GM12878 (cell line): ENCODE measurements around the gene TNPO2. TPM values are rescaled to one million over a fixed set of nuclear protein-coding genes. Genes with fewer than 3 reads are reported as not detected.

Experiments used
- ATAC-seq: fragments of 200-7000 bp; cut with Tn5 transposase; 3 replicates; pipeline ENCODE4 v1.9.1; 2020; ENCODE audit warnings: mild to moderate bottlenecking, moderate library complexity
- BruUV-seq: library from RNA; stranded (reverse); fragments of 400-500 nt; replicated peaks from 2 replicates; lab custom pipeline; 2021; lab: Mats Ljungman, UMichigan
- CTCF ChIA-PET: fragments of 300-600 bp; sonication (Branson Sonifier 250); formaldehyde crosslinking; extraction: SDS; loops from one replicate; lab custom pipeline; 2021; ENCODE audit warnings: inconsistent platforms; lab: Yijun Ruan, JAX
- POLR2A ChIA-PET: fragments of 350-600 bp; formaldehyde crosslinking; extraction: SDS; loops from one replicate; lab custom pipeline; 2021; ENCODE audit warnings: inconsistent platforms; lab: Charles Lee
- RAD21 ChIA-PET: fragments of 300-600 bp; sonication (Branson Sonifier 250); formaldehyde crosslinking; loops from one replicate; lab custom pipeline; 2023; ENCODE audit warnings: antibody characterized with exemption; ENCODE audit not compliant: unreplicated experiment; lab: Charles Lee
- SMC1A ChIA-PET: fragments of 300-600 bp; sonication (Branson Sonifier 250); formaldehyde crosslinking; loops from one replicate; lab custom pipeline; 2023; ENCODE audit not compliant: unreplicated experiment, uncharacterized antibody; lab: Charles Lee
- DNase-seq: peaks from one replicate; pipeline ENCODE4 v3.0.0-alpha.2; 2011; ENCODE audit warnings: low read depth, low spot score
- FAIRE-seq: peaks from 3 replicates; lab custom pipeline; 2011; peaks lifted over from hg19 to GRCh38; lab: Jason Lieb, UNC
- H2AFZ ChIP-seq: 2 replicates; pipeline ENCODE4 v1.6.0; 2011; ENCODE audit warnings: low read depth, low read length, control low read depth; ENCODE audit not compliant: control insufficient read depth
- H3K27ac ChIP-seq: 2 replicates; pipeline ENCODE4 v1.5.1; 2011; ENCODE audit warnings: control low read depth; ENCODE audit not compliant: control insufficient read depth, insufficient read depth
- H3K27me3 ChIP-seq, 2 experiments: replicated peaks in 1 of 2; 2 replicates each; pipeline versions ENCODE4 v1.6.0 to v1.6.1; 2011; ENCODE audit warnings: low read length in 1 of 2; ENCODE audit not compliant: control insufficient read depth in 2 of 2, insufficient read depth in 2 of 2
- H3K36me3 ChIP-seq, 2 experiments: 2 replicates each; pipeline ENCODE4 v1.5.1; 2011; ENCODE audit warnings: low read length in 1 of 2; ENCODE audit not compliant: control insufficient read depth in 2 of 2, insufficient read depth in 2 of 2
- H3K4me1 ChIP-seq: 2 replicates; pipeline ENCODE4 v1.6.1; 2011; ENCODE audit warnings: mild to moderate bottlenecking, low read length, moderate library complexity, mixed read lengths; ENCODE audit not compliant: control insufficient read depth, insufficient read depth
- H3K4me2 ChIP-seq: 2 replicates; pipeline ENCODE4 v1.6.0; 2011; ENCODE audit warnings: control low read depth; ENCODE audit not compliant: control insufficient read depth, insufficient read depth
- H3K4me3 ChIP-seq: fragments of 200-600 bp; sonication (generic); 2 replicates; pipeline ENCODE4 v1.5.1; 2016
- H3K79me2 ChIP-seq: 2 replicates; pipeline ENCODE4 v1.6.0; 2011; ENCODE audit warnings: low read length; ENCODE audit not compliant: control insufficient read depth, insufficient read depth
- H3K9ac ChIP-seq: 2 replicates; pipeline ENCODE4 v1.8.0; 2011; ENCODE audit warnings: low read length, control low read depth, mixed read lengths; ENCODE audit not compliant: control insufficient read depth, insufficient read depth
- H3K9me3 ChIP-seq: replicated peaks from 3 replicates; pipeline ENCODE4 v1.5.1; 2011; ENCODE audit warnings: mild to moderate bottlenecking, low read length; ENCODE audit not compliant: control insufficient read depth, insufficient read depth
- H4K20me1 ChIP-seq: 2 replicates; pipeline ENCODE4 v1.6.0; 2011; ENCODE audit not compliant: control insufficient read depth, insufficient read depth
- BHLHE40 ChIP-seq, 2 experiments: fragments of 450-650 bp in 1 of 2; IDR thresholded peaks; 2 replicates each; pipeline ENCODE4 v1.6.1; 2011 to 2017; ENCODE audit warnings: low read depth in 2 of 2, borderline replicate concordance in 1 of 2, improper control_type of control experiment in 1 of 2, low read length in 1 of 2, mild to moderate bottlenecking in 1 of 2
- BRCA1 ChIP-seq: IDR thresholded peaks from 2 replicates; pipeline ENCODE4 v1.6.1; 2011; ENCODE audit warnings: low read depth, low read length, improper control_type of control experiment
- CHD2 ChIP-seq: IDR thresholded peaks from 2 replicates; pipeline ENCODE4 v1.6.1; 2011; ENCODE audit warnings: low read depth, low read length, improper control_type of control experiment, borderline replicate concordance
- CREM ChIP-seq: IDR thresholded peaks from 2 replicates; pipeline ENCODE4 v1.6.1; 2014; ENCODE audit warnings: antibody characterized with exemption, low read depth
- DPF2 ChIP-seq: fragments of 450-650 bp; IDR thresholded peaks from 2 replicates; pipeline ENCODE4 v1.6.1; 2017; ENCODE audit warnings: mild to moderate bottlenecking
- FOS ChIP-seq: IDR thresholded peaks from 3 replicates; pipeline ENCODE4 v1.6.1; 2011; ENCODE audit warnings: borderline replicate concordance; ENCODE audit not compliant: insufficient read length; ENCODE audit errors: extremely low read depth
- IKZF1 ChIP-seq: fragments of 450-650 bp; conservative IDR thresholded peaks from 2 replicates; pipeline ENCODE4 v1.6.1; 2017; ENCODE audit warnings: antibody characterized with exemption, mild to moderate bottlenecking
- IKZF2 ChIP-seq, 2 experiments: fragments of 450-650 bp; IDR thresholded peaks; 2 replicates each; pipeline ENCODE4 v1.6.1; 2017; ENCODE audit warnings: mild to moderate bottlenecking in 2 of 2, moderate library complexity in 2 of 2
- LARP7 ChIP-seq: fragments of 450-650 bp; IDR thresholded peaks from 2 replicates; pipeline ENCODE4 v1.6.1; 2017; ENCODE audit warnings: mild to moderate bottlenecking
- PAX5 ChIP-seq: IDR thresholded peaks from 2 replicates; pipeline ENCODE4 v1.6.1; 2011; ENCODE audit warnings: low read depth, low read length, borderline replicate concordance
- PAX8 ChIP-seq: fragments of 450-650 bp; IDR thresholded peaks from 2 replicates; pipeline ENCODE4 v1.6.1; 2017; ENCODE audit warnings: mild to moderate bottlenecking, moderate library complexity
- RAD21 ChIP-seq: IDR thresholded peaks from 2 replicates; pipeline ENCODE4 v1.6.1; 2011; ENCODE audit warnings: mild to moderate bottlenecking, low read depth, low read length, moderate library complexity; ENCODE audit not compliant: insufficient read depth
- SMC3 ChIP-seq: IDR thresholded peaks from 2 replicates; pipeline ENCODE4 v1.6.1; 2011; ENCODE audit warnings: low read length, improper control_type of control experiment, borderline replicate concordance
- TCF12 ChIP-seq: IDR thresholded peaks from 2 replicates; pipeline ENCODE4 v1.6.1; 2011; ENCODE audit warnings: low read depth, mild to moderate bottlenecking, low read length
- TCF3 ChIP-seq: IDR thresholded peaks from 2 replicates; pipeline ENCODE4 v1.6.1; 2012; ENCODE audit warnings: low read depth, mild to moderate bottlenecking, low read length, borderline replicate concordance; ENCODE audit not compliant: insufficient read depth
- TCF7 ChIP-seq: IDR thresholded peaks from 2 replicates; pipeline ENCODE4 v1.6.1; 2014; ENCODE audit warnings: antibody characterized with exemption, borderline replicate concordance
- YY1 ChIP-seq: IDR thresholded peaks from 2 replicates; pipeline ENCODE4 v1.6.1; 2011; ENCODE audit warnings: low read depth, mild to moderate bottlenecking, low read length
- WGBS: methylation state at CpG from one replicate; pipeline ENCODE4 v1.1.6; 2016; ENCODE audit warnings: low lambda C conversion rate; ENCODE audit not compliant: insufficient replicate concordance, insufficient coverage; ENCODE audit errors: missing lambda C conversion rate; 5-methylcytosine and 5-hydroxymethylcytosine counted together
- in situ Hi-C: fragments of 300-500 bp; cut with MboI; formaldehyde crosslinking; loops from 9 replicates; pipeline ENCODE4 v1.14.3; 2018; ENCODE audit warnings: mixed read lengths
- intact Hi-C: fragments of 100-400 bp; cut with micrococcal nuclease; formaldehyde crosslinking; loops from one replicate; pipeline ENCODE4 v1.14.2; 2022; ENCODE audit not compliant: unreplicated experiment
- polyA plus RNA-seq, 11 experiments: library from polyadenylated mRNA; depleted of rRNA in 4 of 11; unstranded in 6 of 11; stranded (reverse) in 5 of 11; fragments of >200 nt; fragmentation: Nextera tagmentation in 4 of 11; fragmentation: Illumina TruSeq in 1 of 11; extraction: Ambion mirVana in 4 of 11; extraction: Trizol in 1 of 11; gene quantifications; 1 replicate in 1 of 11; 2 replicates in 10 of 11; pipeline versions ENCODE4 v1.2.1 to v1.2.3, GENCODE V29; 2011 to 2016; ENCODE audit warnings: inconsistent platforms in 2 of 11, missing spikeins in 2 of 11, low read depth in 1 of 11
- total RNA-seq, 4 experiments: library from RNA; depleted of rRNA in 3 of 4; stranded (reverse); fragments of >200 nt in 3 of 4; fragmentation: Illumina TruSeq in 1 of 4; extraction: Trizol in 1 of 4; gene quantifications; 2 replicates each; pipeline versions ENCODE4 v1.2.1 to v1.2.3, GENCODE V29; 2013 to 2021
- TF ChIP-seq, protein P1 (sequence below): fragments of 150-350 bp; IDR thresholded peaks from 2 replicates; pipeline ENCODE4 v1.6.1; 2014; ENCODE audit warnings: mild to moderate bottlenecking, low read depth, low read length
- TF ChIP-seq, protein P2 (sequence below), 3 experiments: IDR thresholded peaks in 2 of 3; conservative IDR thresholded peaks in 1 of 3; 2 replicates each; pipeline ENCODE4 v1.5.1; 2011; ENCODE audit warnings: low read depth in 3 of 3, low read length in 3 of 3, mild to moderate bottlenecking in 3 of 3, control low read depth in 2 of 3, moderate library complexity in 2 of 3, inconsistent platforms in 1 of 3, mixed read lengths in 1 of 3; ENCODE audit not compliant: control insufficient read depth in 2 of 3, insufficient read depth in 1 of 3; ENCODE audit errors: extremely low read depth in 1 of 3
- TF ChIP-seq, protein P3 (sequence below): IDR thresholded peaks from 2 replicates; pipeline ENCODE4 v1.6.1; 2012; ENCODE audit warnings: low read length, inconsistent platforms

The TNPO2 gene
- total and polyA plus RNA-seq, 10 of the 15 experiments (the other 5 are each of a cell fraction or from before 2014, with no cell fraction given) = 5.5 to 99.7 (median 29.6) TPM

DNA sequence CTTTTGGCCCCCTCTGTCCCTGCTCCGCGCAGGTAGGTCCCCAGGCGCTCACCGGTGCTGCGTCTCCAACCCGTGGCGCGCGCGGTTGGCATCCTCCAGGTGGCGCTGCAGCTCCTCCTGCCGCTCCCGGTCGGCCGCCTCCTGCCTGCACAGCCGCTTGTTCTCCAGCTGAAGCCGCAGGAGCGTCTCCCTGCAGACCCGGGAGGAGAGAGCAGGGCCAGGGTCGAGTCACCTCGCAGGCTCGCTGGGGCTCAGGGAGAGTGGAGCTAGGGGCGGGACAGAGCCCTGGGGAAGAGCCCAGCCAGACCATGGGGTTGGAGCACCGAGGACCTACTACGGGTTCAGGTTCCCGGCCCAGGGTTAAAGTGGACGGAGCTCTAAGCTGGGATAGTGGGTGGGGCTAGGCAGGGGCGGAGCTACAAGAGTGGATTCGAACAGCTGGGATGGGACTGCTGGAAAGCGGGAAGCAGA lies 42.4 kb upstream of the TNPO2 start:
- ChIA-PET POLR2A (interaction anchor here (0.5 to 1.9 kb wide), 7 partner anchors 30 to 1062 kb away, joined by 3 to 7 read pairs (median 4); partner anchors contain the start of gene TNPO2), RAD21 (interaction anchor here (0.6 to 9.0 kb wide), 11 partner anchors 12 to 199 kb away, joined by 3 to 76 read pairs (median 4); partner anchors contain the start of gene RNASEH2A), SMC1A (interaction anchor here (0.6 to 4.6 kb wide), 8 partner anchors 11 to 81 kb away, joined by 3 to 61 read pairs (median 4); no protein-coding TSS in a partner anchor), CTCF (interaction anchor here (0.6 to 17.0 kb wide), 34 partner anchors 8 to 328 kb away, joined by 3 to 426 read pairs (median 4); partner anchors contain the start of genes DHPS, GET3, JUNB and PRDX2)
- no peak overlapping the region for H3K27ac ChIP-seq
- no peaks in the 10 kb centered on the region; the same call in 1 of the 2 replicates for H3K4me1 ChIP-seq
- ATAC-seq (peak; percentile 94), FAIRE-seq (no peak), DNase-seq (no peak)
- peak overlapping the region; percentile 78 for H3K4me2 ChIP-seq
- WGBS = 3% methylated on average over 30 of the region's 30 CpGs
- no TSS peak for BruUV-seq
- in situ Hi-C loops (loop anchor here (5.0 kb wide), 1 partner anchor 81 kb away; no protein-coding TSS in a partner anchor), intact Hi-C loops (loop anchor here (1.0 kb wide), 2 partner anchors 30 to 81 kb away; no protein-coding TSS in a partner anchor)
- peak overlapping the region; percentile 47 for H2AFZ ChIP-seq
- H4K20me1 ChIP-seq = no peaks in the 10 kb centered on the region
- H3K9me3 ChIP-seq = no peaks in the 10 kb centered on the region
- no peak overlapping the region for H3K9ac ChIP-seq
- no peaks in the 10 kb centered on the region for H3K79me2 ChIP-seq
- H3K36me3 ChIP-seq = no peaks in the 10 kb centered on the region
- H3K27me3 ChIP-seq = no peaks in the 10 kb centered on the region; a peak in 1 of 4 replicates
- H3K4me3 ChIP-seq = peak overlapping the region; percentile 49; the same call in 1 of the 2 replicates
- TF ChIP-seq IKZF2 (IDR thresholded peaks at IDR 0.05) = peak in 1 of 2 experiments; percentile 38; a peak in 1 of 4 replicates
- peak; percentile 72 for TF ChIP-seq YY1
- TF ChIP-seq SMC3 = peak; percentile 91
- no peak for TF ChIP-seq FOS
- TF ChIP-seq, protein P1, sequence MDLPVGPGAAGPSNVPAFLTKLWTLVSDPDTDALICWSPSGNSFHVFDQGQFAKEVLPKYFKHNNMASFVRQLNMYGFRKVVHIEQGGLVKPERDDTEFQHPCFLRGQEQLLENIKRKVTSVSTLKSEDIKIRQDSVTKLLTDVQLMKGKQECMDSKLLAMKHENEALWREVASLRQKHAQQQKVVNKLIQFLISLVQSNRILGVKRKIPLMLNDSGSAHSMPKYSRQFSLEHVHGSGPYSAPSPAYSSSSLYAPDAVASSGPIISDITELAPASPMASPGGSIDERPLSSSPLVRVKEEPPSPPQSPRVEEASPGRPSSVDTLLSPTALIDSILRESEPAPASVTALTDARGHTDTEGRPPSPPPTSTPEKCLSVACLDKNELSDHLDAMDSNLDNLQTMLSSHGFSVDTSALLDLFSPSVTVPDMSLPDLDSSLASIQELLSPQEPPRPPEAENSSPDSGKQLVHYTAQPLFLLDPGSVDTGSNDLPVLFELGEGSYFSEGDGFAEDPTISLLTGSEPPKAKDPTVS = no peak
- peak; percentile 67; the same call in 1 of the 2 replicates for TF ChIP-seq LARP7
- TF ChIP-seq CHD2 = 0 out of 2 replicates have a peak, but pooled peaks have one; percentile 37
- no peak for TF ChIP-seq CREM
- TF ChIP-seq PAX5 = no peak; the same call in 1 of the 2 replicates
- TF ChIP-seq TCF12 = 0 out of 2 replicates have a peak, but pooled peaks have one; percentile 8
- TF ChIP-seq TCF7 = no peak
- peak; percentile 79 for TF ChIP-seq IKZF1
- TF ChIP-seq, protein P2, sequence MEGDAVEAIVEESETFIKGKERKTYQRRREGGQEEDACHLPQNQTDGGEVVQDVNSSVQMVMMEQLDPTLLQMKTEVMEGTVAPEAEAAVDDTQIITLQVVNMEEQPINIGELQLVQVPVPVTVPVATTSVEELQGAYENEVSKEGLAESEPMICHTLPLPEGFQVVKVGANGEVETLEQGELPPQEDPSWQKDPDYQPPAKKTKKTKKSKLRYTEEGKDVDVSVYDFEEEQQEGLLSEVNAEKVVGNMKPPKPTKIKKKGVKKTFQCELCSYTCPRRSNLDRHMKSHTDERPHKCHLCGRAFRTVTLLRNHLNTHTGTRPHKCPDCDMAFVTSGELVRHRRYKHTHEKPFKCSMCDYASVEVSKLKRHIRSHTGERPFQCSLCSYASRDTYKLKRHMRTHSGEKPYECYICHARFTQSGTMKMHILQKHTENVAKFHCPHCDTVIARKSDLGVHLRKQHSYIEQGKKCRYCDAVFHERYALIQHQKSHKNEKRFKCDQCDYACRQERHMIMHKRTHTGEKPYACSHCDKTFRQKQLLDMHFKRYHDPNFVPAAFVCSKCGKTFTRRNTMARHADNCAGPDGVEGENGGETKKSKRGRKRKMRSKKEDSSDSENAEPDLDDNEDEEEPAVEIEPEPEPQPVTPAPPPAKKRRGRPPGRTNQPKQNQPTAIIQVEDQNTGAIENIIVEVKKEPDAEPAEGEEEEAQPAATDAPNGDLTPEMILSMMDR (IDR thresholded peaks at IDR 0.05 in 2 of 3, conservative IDR thresholded peaks at IDR 0.05 in 1 of 3; ENCODE audit: control insufficient read depth in 2 of 3, extremely low read depth in 1 of 3, insufficient read depth in 1 of 3, low read depth in 3 of 3, low read length in 3 of 3) = peak; percentile 80 to 96 (median 86)
- TF ChIP-seq, protein P3, sequence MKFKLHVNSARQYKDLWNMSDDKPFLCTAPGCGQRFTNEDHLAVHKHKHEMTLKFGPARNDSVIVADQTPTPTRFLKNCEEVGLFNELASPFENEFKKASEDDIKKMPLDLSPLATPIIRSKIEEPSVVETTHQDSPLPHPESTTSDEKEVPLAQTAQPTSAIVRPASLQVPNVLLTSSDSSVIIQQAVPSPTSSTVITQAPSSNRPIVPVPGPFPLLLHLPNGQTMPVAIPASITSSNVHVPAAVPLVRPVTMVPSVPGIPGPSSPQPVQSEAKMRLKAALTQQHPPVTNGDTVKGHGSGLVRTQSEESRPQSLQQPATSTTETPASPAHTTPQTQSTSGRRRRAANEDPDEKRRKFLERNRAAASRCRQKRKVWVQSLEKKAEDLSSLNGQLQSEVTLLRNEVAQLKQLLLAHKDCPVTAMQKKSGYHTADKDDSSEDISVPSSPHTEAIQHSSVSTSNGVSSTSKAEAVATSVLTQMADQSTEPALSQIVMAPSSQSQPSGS = no peak
- TF ChIP-seq PAX8 = no peak
- peak; percentile 29; the same call in 1 of the 2 replicates for TF ChIP-seq DPF2
- TF ChIP-seq BRCA1 = no peak
- peak; percentile 65 for TF ChIP-seq RAD21
- peak; percentile 28 to 47; a peak in 2 of 4 replicates for TF ChIP-seq BHLHE40 (IDR thresholded peaks at IDR 0.05; ENCODE audit: borderline replicate concordance in 1 of 2, low read depth in 2 of 2, low read length in 1 of 2)
- 0 out of 2 replicates have a peak, but pooled peaks have one; percentile 31 for TF ChIP-seq TCF3
